SW 1271 (cell line): ENCODE measurements around the gene REPS2.

Experiments
- DNase-seq, 2 experiments: peaks; one replicate each; lab custom pipeline; 2025; lab: John Stamatoyannopoulos, UW

Gene REPS2

GRCh38 chrX:17000751-17001150 is 54.3 kb downstream of the REPS2 start:
- no peak for DNase-seq

GRCh38 chrX:17005712-17006368 is 59.4 kb downstream of the REPS2 start:
- no peak for DNase-seq

- no peak for DNase-seq
These were observed 60.8 kb downstream of the REPS2 start for GRCh38 chrX:17007134-17007768.

- DNase-seq = no peak
These were observed 63.6 kb downstream of the REPS2 start for GRCh38 chrX:17009856-17010625.

GRCh38 chrX:17012465-17012864 is 66.0 kb downstream of the REPS2 start:
- DNase-seq = no peak

DNA sequence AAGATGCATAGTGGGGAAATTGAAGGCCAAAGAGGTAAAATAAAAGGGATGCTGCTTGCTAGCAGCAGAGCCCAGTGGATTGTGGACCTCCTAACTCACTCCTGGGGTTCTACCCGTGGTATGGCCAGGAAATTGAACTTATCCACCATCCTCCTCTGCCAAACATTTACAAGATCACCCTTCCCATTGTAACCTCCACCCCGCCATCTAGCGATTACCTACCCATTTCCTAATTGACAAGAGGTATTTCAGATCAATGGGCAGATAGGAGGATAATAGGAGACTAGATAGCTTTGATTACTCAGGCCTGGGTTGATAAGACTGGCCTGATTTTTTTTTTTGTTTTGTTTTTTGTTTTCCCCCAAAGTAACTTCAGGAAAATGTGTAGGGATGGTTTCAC is 67.8 kb downstream of the REPS2 start:
- DNase-seq = no peak

DNA sequence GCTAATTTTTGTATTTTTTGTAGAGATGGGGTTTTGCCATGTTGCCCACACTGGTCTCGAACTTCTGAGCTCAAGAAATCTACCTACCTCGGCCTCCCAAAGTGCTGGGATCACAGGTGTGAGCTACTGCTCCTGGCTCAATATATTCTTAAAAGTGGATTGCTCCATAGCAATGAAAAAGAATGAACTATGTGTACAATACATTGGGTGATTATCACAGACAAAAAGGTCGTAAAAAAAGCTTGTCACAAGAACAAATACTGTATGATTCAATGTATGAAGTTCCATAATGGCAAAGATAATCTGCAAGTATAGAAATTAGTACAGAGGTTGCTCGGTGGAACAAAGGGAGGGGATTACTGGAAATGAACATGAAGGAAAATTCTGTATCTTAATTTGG is 70.7 kb downstream of the REPS2 start:
- DNase-seq = no peak

- no peak for DNase-seq
These were observed 73.9 kb downstream of the REPS2 start for GRCh38 chrX:17020356-17020755.

DNA sequence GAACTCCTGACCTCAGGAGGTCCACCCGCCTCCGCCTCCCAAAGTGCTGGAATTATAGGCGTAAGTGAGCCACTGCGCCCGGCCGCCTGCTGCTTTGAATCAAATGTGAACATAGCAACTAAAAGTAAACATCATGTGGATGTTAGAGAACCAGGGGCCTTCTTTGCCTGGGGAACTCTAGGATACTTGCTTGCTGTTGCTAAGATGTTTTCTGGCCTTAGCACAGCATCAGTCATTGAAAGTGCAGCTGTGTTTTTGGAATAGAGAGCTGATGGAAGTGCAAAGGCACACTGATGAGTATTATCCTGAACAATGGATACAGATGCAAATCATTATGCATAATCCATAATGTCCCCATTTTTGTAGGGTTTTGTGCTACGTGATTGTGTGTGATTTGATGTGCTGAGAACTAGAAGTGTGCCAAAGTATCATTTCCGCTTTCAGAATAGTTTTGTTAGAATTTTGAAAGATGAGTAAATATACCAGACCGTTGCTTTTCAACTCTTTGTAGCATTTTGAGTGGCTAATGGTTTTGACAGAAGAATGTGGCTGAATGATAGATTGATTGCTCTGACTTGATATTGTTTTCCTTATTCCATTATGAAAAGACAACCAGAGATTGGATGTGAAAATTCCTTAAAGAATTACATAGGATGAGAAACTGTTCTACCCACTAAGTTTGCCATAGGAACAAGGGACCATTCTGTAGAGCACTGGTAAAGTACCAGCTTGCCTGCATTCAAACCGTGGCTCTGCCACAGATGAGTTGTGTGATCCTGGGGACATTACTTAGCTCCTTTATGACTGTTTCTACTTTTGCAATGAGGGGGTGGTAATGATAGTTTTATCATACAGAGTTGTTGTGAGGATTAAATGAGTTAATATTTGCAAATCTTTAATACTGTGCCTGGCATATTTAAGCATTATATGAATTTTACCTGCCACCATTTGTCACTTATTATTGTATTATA is 74.7 kb downstream of the REPS2 start:
- no peak for DNase-seq

- no peak for DNase-seq
These were observed 75.6 kb downstream of the REPS2 start for GRCh38 chrX:17021851-17022604.

DNA sequence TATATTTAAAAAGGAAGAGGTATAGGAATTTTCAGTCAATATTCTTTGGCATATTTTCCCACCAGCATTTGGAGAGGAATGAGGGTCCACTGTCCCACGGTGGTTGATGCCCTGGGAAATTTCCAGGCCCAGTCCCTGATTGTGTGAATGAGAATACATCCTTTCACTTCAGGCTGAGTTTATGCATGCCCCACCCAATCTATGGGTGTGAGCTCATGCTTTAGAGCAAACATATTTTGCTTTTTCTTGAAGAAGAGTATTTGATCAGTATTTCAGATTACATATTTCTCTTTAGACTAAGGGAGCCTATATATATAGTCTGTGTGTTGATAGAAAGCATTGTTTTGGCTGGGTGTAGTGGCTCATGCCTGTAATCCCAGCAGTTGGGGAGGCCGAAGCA is 77.2 kb downstream of the REPS2 start:
- DNase-seq = no peak

DNA sequence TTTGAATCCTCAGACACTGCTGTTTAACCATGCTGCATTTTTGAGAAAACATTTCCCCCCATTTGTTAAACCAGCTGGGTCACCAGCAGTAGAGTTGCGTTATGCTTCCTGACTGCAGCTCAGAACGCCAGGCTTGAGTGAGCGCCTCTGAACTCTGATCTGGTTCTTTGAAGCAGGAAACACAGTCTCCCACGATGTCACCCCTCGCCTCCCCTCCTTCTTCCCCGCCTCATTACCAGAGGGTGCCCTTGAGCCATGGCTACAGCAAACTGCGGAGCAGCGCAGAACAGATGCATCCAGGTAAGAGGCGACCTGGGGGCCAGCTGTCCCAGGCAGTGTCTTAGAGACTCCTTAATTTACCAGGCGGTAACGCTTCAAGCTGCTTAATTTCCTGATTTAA is 78.4 kb downstream of the REPS2 start:
- DNase-seq = no peak

- DNase-seq = no peak
These were observed 79.3 kb downstream of the REPS2 start for GRCh38 chrX:17025621-17026302.

DNA sequence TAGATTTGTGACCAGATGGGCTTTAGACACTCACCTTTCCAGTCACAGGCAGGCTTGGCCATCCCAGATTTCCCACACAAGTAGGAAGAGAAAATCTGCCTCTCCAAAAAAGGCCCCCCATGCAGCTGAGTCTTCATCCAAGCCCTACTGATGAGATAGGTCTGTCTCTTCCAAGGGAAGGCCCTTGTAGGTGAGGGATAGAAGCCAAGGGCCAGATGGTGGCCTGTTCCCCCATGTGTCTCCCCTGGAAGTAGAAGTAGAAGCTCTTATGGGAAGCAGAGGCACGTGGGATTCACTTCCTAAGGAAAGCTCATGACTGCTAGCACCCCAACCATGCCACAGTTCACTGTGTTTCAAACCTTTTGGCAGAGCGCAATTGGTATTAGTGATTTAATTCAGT is 81.5 kb downstream of the REPS2 start:
- DNase-seq = no peak

DNA sequence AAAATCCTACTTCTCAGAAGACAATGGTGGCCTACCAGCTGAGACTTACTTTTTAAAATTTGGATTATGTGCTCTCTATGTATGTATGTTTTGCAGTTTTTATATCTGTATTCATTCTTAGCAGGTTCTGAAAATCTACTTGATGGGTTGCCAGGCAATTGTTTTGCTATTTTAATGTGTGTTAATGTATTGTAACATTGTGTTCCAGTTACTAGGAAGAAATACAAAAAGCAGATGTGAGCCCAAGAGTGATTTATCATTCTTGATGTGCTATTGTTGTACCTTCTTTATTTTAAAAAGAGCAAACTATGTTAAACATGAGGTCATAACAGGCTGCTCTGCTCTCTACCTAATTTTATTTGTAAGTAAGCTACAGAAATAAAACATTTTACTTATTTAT is 81.9 kb downstream of the REPS2 start:
- no peak for DNase-seq

GRCh38 chrX:17030092-17030491 is 83.6 kb downstream of the REPS2 start:
- no peak for DNase-seq

DNA sequence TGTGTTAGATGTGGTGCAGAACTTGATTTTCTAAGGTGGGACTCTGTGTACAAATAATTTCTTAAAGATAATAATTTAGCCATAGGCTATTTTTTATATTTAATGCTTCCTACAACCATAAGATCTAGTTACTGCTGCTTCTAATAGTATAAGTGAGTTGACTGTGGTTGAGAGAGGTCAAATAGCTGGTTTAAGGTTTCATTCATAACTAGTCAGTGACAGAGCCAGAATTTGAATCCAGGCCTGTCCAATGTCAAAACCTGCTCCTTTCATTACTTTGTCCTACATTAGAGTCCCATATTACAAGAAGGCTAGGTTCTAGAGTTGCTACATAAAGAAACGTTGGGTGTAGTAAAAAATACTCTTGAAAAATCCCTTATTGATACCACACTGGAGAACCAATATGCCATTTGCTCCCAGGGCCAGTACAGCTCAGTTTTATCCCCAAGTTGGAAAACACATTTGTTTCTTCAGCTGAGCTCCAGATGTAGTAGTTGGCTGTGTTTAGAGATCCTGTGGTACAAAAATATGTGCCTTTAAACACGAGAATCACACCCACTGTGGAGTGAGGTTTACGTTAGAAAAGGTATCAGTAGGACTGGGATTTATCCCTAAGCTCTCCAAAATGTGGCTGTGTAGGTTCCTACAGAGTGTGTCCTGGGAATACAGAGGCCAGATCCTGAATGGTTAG is 84.3 kb downstream of the REPS2 start:
- no peak for DNase-seq

DNA sequence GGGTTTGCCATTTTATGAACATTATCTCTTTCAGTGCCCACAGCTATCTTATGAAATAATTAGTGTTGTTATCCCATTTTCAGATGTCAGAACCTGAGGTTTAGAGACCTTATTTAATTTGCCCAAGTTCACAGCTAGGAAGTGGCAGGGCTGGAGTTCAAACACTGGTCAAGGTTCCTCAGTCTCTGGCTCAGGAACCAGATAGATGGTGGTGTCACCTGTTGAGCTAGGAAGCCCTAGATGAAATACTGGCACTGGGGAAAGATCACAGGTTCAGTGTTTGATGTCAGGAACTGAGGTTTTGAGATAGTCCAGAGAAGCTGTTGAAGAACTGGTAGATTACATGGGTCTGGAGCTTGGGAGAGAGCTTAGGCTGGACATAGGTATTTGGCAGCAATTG is 85.4 kb downstream of the REPS2 start:
- no peak for DNase-seq

DNA sequence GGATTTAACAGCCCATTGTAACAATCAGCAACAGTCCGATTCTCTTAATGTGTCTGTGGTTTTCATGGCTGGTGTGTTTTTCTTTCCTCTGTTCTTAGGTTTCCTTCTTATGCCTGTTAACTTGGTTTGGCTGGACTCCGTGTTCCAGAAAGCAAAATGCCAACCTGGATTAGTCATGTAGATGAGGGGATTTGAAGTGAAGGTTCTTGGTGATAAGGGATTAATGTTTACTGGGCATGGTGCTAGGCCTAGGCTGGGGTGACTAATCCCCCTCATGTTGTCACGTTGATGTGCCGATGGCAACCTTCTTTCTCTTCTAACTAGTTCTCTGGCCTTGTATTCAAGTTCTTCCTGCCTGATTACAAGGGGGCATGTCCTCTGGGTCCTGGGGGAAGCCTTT is 85.9 kb downstream of the REPS2 start:
- DNase-seq = no peak

DNA sequence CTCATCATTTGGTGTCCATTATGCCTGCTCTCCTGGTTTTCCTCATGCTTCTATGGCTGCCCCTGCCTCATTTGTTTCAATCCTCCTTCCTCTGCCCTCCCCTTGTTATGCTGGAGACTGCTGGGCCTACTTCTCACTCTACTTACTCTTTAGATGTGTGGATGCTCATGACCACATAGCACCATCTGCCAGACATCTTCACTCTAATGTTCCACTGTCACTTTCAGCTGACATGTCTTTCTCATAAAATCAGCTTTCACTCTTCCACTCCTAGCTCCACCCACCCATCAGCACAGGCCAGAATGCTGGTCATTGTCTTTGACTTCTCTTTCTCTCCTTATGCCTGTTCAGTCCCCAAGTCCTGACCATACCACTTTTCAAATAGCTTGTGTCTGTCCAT is 86.8 kb downstream of the REPS2 start:
- DNase-seq = no peak
